GM12878 (cell line): ENCODE data around the gene SNRPA. TPM values are rescaled to one million over a fixed set of nuclear protein-coding genes. Genes with fewer than 3 reads are reported as not detected.

Experiments used
- ATAC-seq: fragments of 200-7000 bp; cut with Tn5 transposase; 3 replicates; pipeline ENCODE4 v1.9.1; 2020; ENCODE audit warnings: mild to moderate bottlenecking, moderate library complexity
- BruUV-seq: library from RNA; stranded (reverse); fragments of 400-500 nt; replicated peaks from 2 replicates; lab custom pipeline; 2021; lab: Mats Ljungman, UMichigan
- CTCF ChIA-PET: fragments of 300-600 bp; sonication (Branson Sonifier 250); formaldehyde crosslinking; extraction: SDS; loops from one replicate; lab custom pipeline; 2021; ENCODE audit warnings: inconsistent platforms; lab: Yijun Ruan, JAX
- POLR2A ChIA-PET: fragments of 350-600 bp; formaldehyde crosslinking; extraction: SDS; loops from one replicate; lab custom pipeline; 2021; ENCODE audit warnings: inconsistent platforms; lab: Charles Lee
- RAD21 ChIA-PET: fragments of 300-600 bp; sonication (Branson Sonifier 250); formaldehyde crosslinking; loops from one replicate; lab custom pipeline; 2023; ENCODE audit warnings: antibody characterized with exemption; ENCODE audit not compliant: unreplicated experiment; lab: Charles Lee
- SMC1A ChIA-PET: fragments of 300-600 bp; sonication (Branson Sonifier 250); formaldehyde crosslinking; loops from one replicate; lab custom pipeline; 2023; ENCODE audit not compliant: unreplicated experiment, uncharacterized antibody; lab: Charles Lee
- DNase-seq: peaks from one replicate; pipeline ENCODE4 v3.0.0-alpha.2; 2011; ENCODE audit warnings: low read depth, low spot score
- FAIRE-seq: peaks from 3 replicates; lab custom pipeline; 2011; peaks lifted over from hg19 to GRCh38; lab: Jason Lieb, UNC
- H2AFZ ChIP-seq: 2 replicates; pipeline ENCODE4 v1.6.0; 2011; ENCODE audit warnings: low read depth, low read length, control low read depth; ENCODE audit not compliant: control insufficient read depth
- H3K27ac ChIP-seq: 2 replicates; pipeline ENCODE4 v1.5.1; 2011; ENCODE audit warnings: control low read depth; ENCODE audit not compliant: control insufficient read depth, insufficient read depth
- H3K27me3 ChIP-seq, 2 experiments: replicated peaks in 1 of 2; 2 replicates each; pipeline versions ENCODE4 v1.6.0 to v1.6.1; 2011; ENCODE audit warnings: low read length in 1 of 2; ENCODE audit not compliant: control insufficient read depth in 2 of 2, insufficient read depth in 2 of 2
- H3K36me3 ChIP-seq, 2 experiments: 2 replicates each; pipeline ENCODE4 v1.5.1; 2011; ENCODE audit warnings: low read length in 1 of 2; ENCODE audit not compliant: control insufficient read depth in 2 of 2, insufficient read depth in 2 of 2
- H3K4me1 ChIP-seq: 2 replicates; pipeline ENCODE4 v1.6.1; 2011; ENCODE audit warnings: mild to moderate bottlenecking, low read length, moderate library complexity, mixed read lengths; ENCODE audit not compliant: control insufficient read depth, insufficient read depth
- H3K4me2 ChIP-seq: 2 replicates; pipeline ENCODE4 v1.6.0; 2011; ENCODE audit warnings: control low read depth; ENCODE audit not compliant: control insufficient read depth, insufficient read depth
- H3K4me3 ChIP-seq: fragments of 200-600 bp; sonication (generic); 2 replicates; pipeline ENCODE4 v1.5.1; 2016
- H3K79me2 ChIP-seq: 2 replicates; pipeline ENCODE4 v1.6.0; 2011; ENCODE audit warnings: low read length; ENCODE audit not compliant: control insufficient read depth, insufficient read depth
- H3K9ac ChIP-seq: 2 replicates; pipeline ENCODE4 v1.8.0; 2011; ENCODE audit warnings: low read length, control low read depth, mixed read lengths; ENCODE audit not compliant: control insufficient read depth, insufficient read depth
- H3K9me3 ChIP-seq: replicated peaks from 3 replicates; pipeline ENCODE4 v1.5.1; 2011; ENCODE audit warnings: mild to moderate bottlenecking, low read length; ENCODE audit not compliant: control insufficient read depth, insufficient read depth
- H4K20me1 ChIP-seq: 2 replicates; pipeline ENCODE4 v1.6.0; 2011; ENCODE audit not compliant: control insufficient read depth, insufficient read depth
- CHD4 ChIP-seq: fragments of 200-600 bp; sonication (generic); IDR thresholded peaks from 2 replicates; pipeline ENCODE4 v1.6.1; 2016; ENCODE audit warnings: mild to moderate bottlenecking
- CTCF ChIP-seq, 3 experiments: IDR thresholded peaks in 2 of 3; conservative IDR thresholded peaks in 1 of 3; 2 replicates each; pipeline ENCODE4 v1.5.1; 2011; ENCODE audit warnings: low read depth in 3 of 3, low read length in 3 of 3, mild to moderate bottlenecking in 3 of 3, control low read depth in 2 of 3, moderate library complexity in 2 of 3, inconsistent platforms in 1 of 3, mixed read lengths in 1 of 3; ENCODE audit not compliant: control insufficient read depth in 2 of 3, insufficient read depth in 1 of 3; ENCODE audit errors: extremely low read depth in 1 of 3
- HDGF ChIP-seq: fragments of 450-650 bp; IDR thresholded peaks from 2 replicates; pipeline ENCODE4 v1.6.1; 2016; ENCODE audit warnings: antibody characterized with exemption
- IKZF1 ChIP-seq: fragments of 450-650 bp; conservative IDR thresholded peaks from 2 replicates; pipeline ENCODE4 v1.6.1; 2017; ENCODE audit warnings: antibody characterized with exemption, mild to moderate bottlenecking
- IRF3 ChIP-seq: fragments of 450-650 bp; IDR thresholded peaks from 2 replicates; pipeline ENCODE4 v1.6.1; 2014; ENCODE audit warnings: mild to moderate bottlenecking
- JUNB ChIP-seq: IDR thresholded peaks from 2 replicates; pipeline ENCODE4 v1.6.1; 2016; ENCODE audit warnings: antibody characterized with exemption, mild to moderate bottlenecking
- MYC ChIP-seq: IDR thresholded peaks from 2 replicates; pipeline ENCODE4 v1.6.1; 2011; ENCODE audit warnings: mild to moderate bottlenecking, low read length, moderate library complexity, inconsistent platforms; ENCODE audit not compliant: insufficient read depth, insufficient replicate concordance, insufficient read length, severe bottlenecking
- NBN ChIP-seq: fragments of 450-650 bp; IDR thresholded peaks from 2 replicates; pipeline ENCODE4 v1.6.1; 2016
- NFYA ChIP-seq: IDR thresholded peaks from 2 replicates; pipeline ENCODE4 v1.6.1; 2011; ENCODE audit warnings: low read depth, mild to moderate bottlenecking, low read length, improper control_type of control experiment, borderline replicate concordance
- NRF1 ChIP-seq: conservative IDR thresholded peaks from 2 replicates; pipeline ENCODE4 v1.6.1; 2011; ENCODE audit warnings: mild to moderate bottlenecking, low read depth, low read length, improper control_type of control experiment
- RAD51 ChIP-seq: fragments of 450-650 bp; IDR thresholded peaks from 2 replicates; pipeline ENCODE4 v1.6.1; 2016; ENCODE audit warnings: moderate library complexity, mild to moderate bottlenecking, inconsistent platforms
- RCOR1 ChIP-seq: conservative IDR thresholded peaks from 2 replicates; pipeline ENCODE4 v1.6.1; 2012; ENCODE audit warnings: low read depth, low read length, improper control_type of control experiment
- RFX5 ChIP-seq: IDR thresholded peaks from 2 replicates; pipeline ENCODE4 v1.6.1; 2011; ENCODE audit warnings: low read depth, low read length, improper control_type of control experiment
- SMAD5 ChIP-seq: IDR thresholded peaks from 2 replicates; pipeline ENCODE4 v1.6.1; 2016; ENCODE audit warnings: antibody characterized with exemption, low read depth
- SMARCA5 ChIP-seq: fragments of 450-650 bp; IDR thresholded peaks from 2 replicates; pipeline ENCODE4 v1.6.1; 2017; ENCODE audit warnings: mild to moderate bottlenecking
- SUPT20H ChIP-seq: IDR thresholded peaks from 2 replicates; pipeline ENCODE4 v1.6.1; 2011; ENCODE audit warnings: low read depth, mild to moderate bottlenecking, low read length, moderate library complexity, borderline replicate concordance; ENCODE audit not compliant: control insufficient read depth
- ZNF207 ChIP-seq: fragments of 450-650 bp; IDR thresholded peaks from 2 replicates; pipeline ENCODE4 v1.6.1; 2014; ENCODE audit warnings: antibody characterized with exemption, mild to moderate bottlenecking, borderline replicate concordance
- ZNF217 ChIP-seq: fragments of 450-650 bp; IDR thresholded peaks from 2 replicates; pipeline ENCODE4 v1.6.1; 2017; ENCODE audit warnings: antibody characterized with exemption, mild to moderate bottlenecking
- ZNF274 ChIP-seq: IDR thresholded peaks from one replicate; pipeline ENCODE4 v1.8.0; 2011; ENCODE audit not compliant: insufficient read length, insufficient read depth
- ZNF384 ChIP-seq: IDR thresholded peaks from 2 replicates; pipeline ENCODE4 v1.6.1; 2012; ENCODE audit warnings: low read depth, mild to moderate bottlenecking, low read length, improper control_type of control experiment, borderline replicate concordance
- ZSCAN29 ChIP-seq: fragments of 450-650 bp; IDR thresholded peaks from 2 replicates; pipeline ENCODE4 v1.6.1; 2017; ENCODE audit warnings: mild to moderate bottlenecking, moderate library complexity
- WGBS: methylation state at CpG from one replicate; pipeline ENCODE4 v1.1.6; 2016; ENCODE audit warnings: low lambda C conversion rate; ENCODE audit not compliant: insufficient replicate concordance, insufficient coverage; ENCODE audit errors: missing lambda C conversion rate; 5-methylcytosine and 5-hydroxymethylcytosine counted together
- in situ Hi-C: fragments of 300-500 bp; cut with MboI; formaldehyde crosslinking; loops from 9 replicates; pipeline ENCODE4 v1.14.3; 2018; ENCODE audit warnings: mixed read lengths
- intact Hi-C: fragments of 100-400 bp; cut with micrococcal nuclease; formaldehyde crosslinking; loops from one replicate; pipeline ENCODE4 v1.14.2; 2022; ENCODE audit not compliant: unreplicated experiment
- polyA plus RNA-seq, 11 experiments: library from polyadenylated mRNA; depleted of rRNA in 4 of 11; unstranded in 6 of 11; stranded (reverse) in 5 of 11; fragments of >200 nt; fragmentation: Nextera tagmentation in 4 of 11; fragmentation: Illumina TruSeq in 1 of 11; extraction: Ambion mirVana in 4 of 11; extraction: Trizol in 1 of 11; gene quantifications; 1 replicate in 1 of 11; 2 replicates in 10 of 11; pipeline versions ENCODE4 v1.2.1 to v1.2.3, GENCODE V29; 2011 to 2016; ENCODE audit warnings: inconsistent platforms in 2 of 11, missing spikeins in 2 of 11, low read depth in 1 of 11
- total RNA-seq, 4 experiments: library from RNA; depleted of rRNA in 3 of 4; stranded (reverse); fragments of >200 nt in 3 of 4; fragmentation: Illumina TruSeq in 1 of 4; extraction: Trizol in 1 of 4; gene quantifications; 2 replicates each; pipeline versions ENCODE4 v1.2.1 to v1.2.3, GENCODE V29; 2013 to 2021

SNRPA gene
- total and polyA plus RNA-seq, 10 of the 15 experiments (the other 5 are each of a cell fraction or from before 2014, with no cell fraction given), result 14.8 to 299 (median 202) TPM

- TF ChIP-seq SUPT20H (no peak), HDGF (peak; percentile 16; the same call in 1 of the 2 replicates), RFX5 (no peak)
Observed at GRCh38 chr19:40752257-40752781, 1.3 kb downstream of the SNRPA start (continued).

GRCh38 chr19:40754611-40755247 lies 3.7 kb downstream of the SNRPA start:
- H3K27me3 ChIP-seq, result no peaks in the 10 kb centered on the region
- WGBS, result 0% methylated on average over 9 of the region's 9 CpGs
- H3K79me2 ChIP-seq, result peaks cover 76% of the 10 kb centered on the region
- H3K4me2 ChIP-seq, result peak overlapping the region; percentile 95
- H2AFZ ChIP-seq, result no peak overlapping the region
- ChIA-PET RAD21 (interaction anchor here (0.6 to 16.3 kb wide), 18 partner anchors 9 to 1265 kb away, joined by 3 to 291 read pairs (median 4); partner anchors contain the start of genes EGLN2, MIA, NUMBL and RAB4B), CTCF (interaction anchor here (1.0 to 9.0 kb wide), 10 partner anchors 16 to 93 kb away, joined by 3 to 72 read pairs (median 5); partner anchors contain the start of genes EGLN2 and RAB4B), POLR2A (interaction anchor here (0.5 to 9.5 kb wide), 20 partner anchors 9 to 591 kb away, joined by 3 to 331 read pairs (median 5); partner anchors contain the start of genes COQ8B, EGLN2, MIA and NUMBL), SMC1A (interaction anchor here (0.8 to 13.2 kb wide), 11 partner anchors 10 to 352 kb away, joined by 3 to 256 read pairs (median 3); partner anchors contain the start of genes COQ8B, EGLN2, ITPKC and MIA)
- H3K27ac ChIP-seq, result peak overlapping the region; percentile 71
- peaks cover 14% of the 10 kb centered on the region for H4K20me1 ChIP-seq
- peaks cover 10 to 28% of the 10 kb centered on the region in 2 experiments; a peak in 3 of 4 replicates for H3K36me3 ChIP-seq
- H3K9ac ChIP-seq, result peak overlapping the region; percentile 46
- intact Hi-C loops (loop anchor here (1.0 to 5.0 kb wide), 2 partner anchors 23 to 92 kb away; no protein-coding TSS in a partner anchor), in situ Hi-C loops (no loop called here)
- no peaks in the 10 kb centered on the region for H3K9me3 ChIP-seq
- peak overlapping the region; percentile 79 for H3K4me3 ChIP-seq
- DNase-seq (no peak), ATAC-seq (no peak), FAIRE-seq (no peak)
- BruUV-seq, result no TSS peak
- peaks cover 19% of the 10 kb centered on the region for H3K4me1 ChIP-seq
- TF ChIP-seq CHD4, result no peak
- TF ChIP-seq SMAD5, result no peak
- peak; percentile 93 for TF ChIP-seq IKZF1
- no peak for TF ChIP-seq IRF3
- no peak for TF ChIP-seq ZNF274
- no peak for TF ChIP-seq MYC
- no peak for TF ChIP-seq NRF1
- TF ChIP-seq CTCF (IDR thresholded peaks at IDR 0.05 in 2 of 3, conservative IDR thresholded peaks at IDR 0.05 in 1 of 3; ENCODE audit: control insufficient read depth in 2 of 3, extremely low read depth in 1 of 3, insufficient read depth in 1 of 3, low read depth in 3 of 3, low read length in 3 of 3), result no peak
- TF ChIP-seq ZNF217, result no peak
- no peak for TF ChIP-seq RCOR1
- TF ChIP-seq NBN, result peak; percentile 81
- no peak for TF ChIP-seq ZSCAN29
- TF ChIP-seq RAD51, result no peak
- no peak for TF ChIP-seq ZNF207
- no peak for TF ChIP-seq JUNB
- TF ChIP-seq NFYA, result no peak
- no peak; the same call in 1 of the 2 replicates for TF ChIP-seq SMARCA5
- peak; percentile 72 for TF ChIP-seq ZNF384
